Adrenal gland (tissue), 12 donors: ENCODE measurements around the gene RYR2. TPM values are rescaled to one million over a fixed set of nuclear protein-coding genes. Genes with fewer than 3 reads are reported as not detected.

ENCODE experiments used
- DNase-seq, 7 donors: peaks; one replicate each; pipeline ENCODE4 v3.0.0-alpha.2; 2019 to 2020
- H3K27ac ChIP-seq, 5 donors: fragments of 200-600 bp; sonication (generic) in 4 of 5; 1 replicate in 3 of 5; 2 replicates in 2 of 5; pipeline versions ENCODE4 v1.5.1 to v1.8.0; 2016 to 2020; ENCODE audit warnings: mild to moderate bottlenecking in 1 of 5
- H3K27me3 ChIP-seq: fragments of 200-600 bp; 2 replicates; pipeline ENCODE4 v1.8.0; 2021
- H3K36me3 ChIP-seq, 2 donors: fragments of 200-600 bp; replicated peaks in 1 of 2; 1 replicate in 1 of 2; 2 replicates in 1 of 2; pipeline versions ENCODE4 v1.5.1 to v1.8.0; 2018 to 2022
- H3K4me1 ChIP-seq, 2 donors: fragments of 200-600 bp; replicated peaks in 1 of 2; 1 replicate in 1 of 2; 2 replicates in 1 of 2; pipeline versions ENCODE4 v1.5.1 to v1.8.0; 2018 to 2021
- H3K4me3 ChIP-seq, 4 donors: fragments of 200-600 bp; sonication (generic) in 3 of 4; one replicate each; pipeline ENCODE4 v1.5.1; 2016 to 2018
- H3K9me3 ChIP-seq, 3 donors: fragments of 200-600 bp; sonication (generic) in 1 of 3; replicated peaks in 1 of 3; 1 replicate in 2 of 3; 2 replicates in 1 of 3; pipeline versions ENCODE4 v1.5.1 to v1.8.0; 2016 to 2021
- CTCF ChIP-seq, 6 experiments: fragments of 450-650 bp in 4 of 6; fragments of 200-600 bp in 2 of 6; sonication (generic) in 1 of 6; IDR thresholded peaks; 1 replicate in 5 of 6; 2 replicates in 1 of 6; pipeline versions ENCODE4 v1.5.1 to v1.8.0; 2016 to 2021; ENCODE audit warnings: antibody characterized with exemption in 6 of 6, mild to moderate bottlenecking in 2 of 6, moderate library complexity in 1 of 6
- POLR2A ChIP-seq, 2 donors: fragments of 450-650 bp; IDR thresholded peaks; one replicate each; pipeline ENCODE4 v1.6.1; 2017; ENCODE audit warnings: antibody characterized with exemption in 2 of 2, mild to moderate bottlenecking in 2 of 2, moderate library complexity in 1 of 2
- WGBS, 4 donors: extraction: QIAGEN DNeasy Blood & Tissue Kit in 2 of 4; methylation state at CpG; one replicate each; pipeline versions ENCODE4 v1.1.5 to v1.1.7; 2013 to 2017; 5-methylcytosine and 5-hydroxymethylcytosine counted together
- intact Hi-C, 2 donors: fragments of 100-400 bp; cut with DNase I; formaldehyde crosslinking; loops; one replicate each; pipeline versions ENCODE4 v1.14.1 to v1.15.0; 2022 to 2023
- polyA plus RNA-seq, 3 donors: library from polyadenylated mRNA; stranded (reverse); fragments of 200-250 nt in 2 of 3; fragments of 350-450 nt in 1 of 3; fragmentation: Illumina TruSeq in 1 of 3; extraction: RNeasy Lipid Tissue Mini Kit (QIAGEN cat#74804) in 1 of 3; gene quantifications; one replicate each; pipeline ENCODE4 v1.2.3, GENCODE V29; 2013 to 2014
- total RNA-seq, 9 donors: library from RNA; depleted of rRNA in 4 of 9; stranded (reverse); fragments of >200 nt in 4 of 9; fragments of 120-200 nt in 1 of 9; fragmentation: NEBNext Ultra II Directional in 1 of 9; extraction: Animal tissue kit (Norgen Biotek cat#: 25700) in 1 of 9; gene quantifications; one replicate each; pipeline versions ENCODE4 v1.1.0 to v1.2.4, GENCODE V29; 2013 to 2023
- donor health status: healthy with polysubstance abuse.
- donor health status: Bipolar disorder and iron deficiency.
- donor health status: DM: yes; HTN: yes; CAD: no.
- donor health status: DM: no; HTN: no; CAD: no.
- donor health status: DM: no; HTN: no; CAD: no.
- donor health status: DM: yes; HTN: yes; CAD: no.

Gene RYR2
- total and polyA plus RNA-seq, 12 donors = 0.07 to 6.3 (median 0.18) TPM; not detected in 1

GRCh38 chr1:237138551-237138950 is 96.6 kb downstream of the RYR2 start:
- no peaks in the 10 kb centered on the region for H3K27me3 ChIP-seq
- no peaks in the 10 kb centered on the region for H3K9me3 ChIP-seq
- H3K36me3 ChIP-seq = no peaks in the 10 kb centered on the region
- no peak overlapping the region for H3K27ac ChIP-seq
- TF ChIP-seq POLR2A (IDR thresholded peaks at IDR 0.05) (no peak), CTCF (IDR thresholded peaks at IDR 0.05) (no peak)
- no peak overlapping the region for H3K4me3 ChIP-seq
- no peaks in the 10 kb centered on the region for H3K4me1 ChIP-seq
- DNase-seq = no peak
- intact Hi-C loops = no loop called here

GRCh38 chr1:237139732-237140131 is 97.7 kb downstream of the RYR2 start:
- no peaks in the 10 kb centered on the region for H3K4me1 ChIP-seq
- no peaks in the 10 kb centered on the region for H3K27me3 ChIP-seq
- H3K27ac ChIP-seq = no peak overlapping the region
- no peaks in the 10 kb centered on the region for H3K9me3 ChIP-seq
- no peak for DNase-seq
- TF ChIP-seq CTCF (IDR thresholded peaks at IDR 0.05) = no peak
- no peak for TF ChIP-seq POLR2A (IDR thresholded peaks at IDR 0.05)
- H3K36me3 ChIP-seq = no peaks in the 10 kb centered on the region
- H3K4me3 ChIP-seq = no peak overlapping the region
- intact Hi-C loops = no loop called here
- whole genome bisulfite sequencing, 4 donors = 75 to 87% (median 78%) methylated on average over 8 of the region's 8 CpGs

GRCh38 chr1:237140986-237141385 is 99.0 kb downstream of the RYR2 start:
- 69 to 84% (median 83%) methylated on average over 1 of the region's 1 CpG for WGBS, 4 donors
- TF ChIP-seq CTCF (IDR thresholded peaks at IDR 0.05) (no peak), POLR2A (IDR thresholded peaks at IDR 0.05) (no peak)
- intact Hi-C loops = no loop called here
- Histone ChIP-seq H3K27ac (no peak overlapping the region), H3K4me3 (no peak overlapping the region), H3K27me3 (no peaks in the 10 kb centered on the region), H3K36me3 (no peaks in the 10 kb centered on the region), H3K9me3 (no peaks in the 10 kb centered on the region), H3K4me1 (no peaks in the 10 kb centered on the region)
- no peak for DNase-seq

DNA sequence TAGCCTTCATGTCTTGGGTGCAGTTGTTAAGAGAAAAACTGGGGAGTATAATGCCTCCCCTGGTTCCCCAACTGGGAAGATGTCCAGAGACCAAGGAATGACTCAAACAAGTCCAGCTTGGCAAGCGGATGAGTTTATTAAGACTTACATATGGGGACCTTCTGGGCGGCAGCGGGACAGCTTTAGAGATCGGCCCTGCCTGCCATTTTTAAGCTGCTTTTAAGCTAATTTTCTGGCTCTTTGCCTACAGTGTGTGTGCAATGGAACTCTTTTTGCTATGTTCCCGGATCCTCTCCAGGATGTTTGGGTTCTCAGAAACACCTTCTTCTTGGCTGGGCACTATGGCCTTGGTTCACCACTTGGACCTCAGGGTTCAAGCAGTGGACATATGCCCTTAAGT is 99.5 kb downstream of the RYR2 start:
- no peak overlapping the region for H3K4me3 ChIP-seq
- intact Hi-C loops = no loop called here
- DNase-seq = no peak
- no peaks in the 10 kb centered on the region for H3K27me3 ChIP-seq
- H3K36me3 ChIP-seq = no peaks in the 10 kb centered on the region
- H3K9me3 ChIP-seq = no peaks in the 10 kb centered on the region
- TF ChIP-seq CTCF (IDR thresholded peaks at IDR 0.05) (no peak), POLR2A (IDR thresholded peaks at IDR 0.05) (no peak)
- 67 to 88% (median 84%) methylated on average over 5 of the region's 5 CpGs for WGBS, 4 donors
- H3K4me1 ChIP-seq = no peaks in the 10 kb centered on the region
- H3K27ac ChIP-seq = no peak overlapping the region
